Heart right ventricle (tissue), 16 donors: Measurements from ENCODE around the gene THEMIS. TPM values are rescaled to one million over a fixed set of nuclear protein-coding genes. Genes with fewer than 3 reads are reported as not detected.

Source experiments
- ATAC-seq, 8 donors: fragments of 200-7000 bp; cut with Tn5 transposase; one replicate each; pipeline ENCODE4 v1.9.1; 2020; ENCODE audit warnings: mild to moderate bottlenecking in 8 of 8, moderate library complexity in 8 of 8, moderate number of reproducible peaks in 1 of 8
- DNase-seq, 2 donors: peaks; one replicate each; pipeline ENCODE4 v3.0.0-alpha.2; 2020
- H3K27ac ChIP-seq, 10 donors: fragments of 200-600 bp; sonication (generic) in 2 of 10; one replicate each; pipeline versions ENCODE4 v1.5.0 to v1.8.0; 2020 to 2022; ENCODE audit warnings: mild to moderate bottlenecking in 3 of 10
- H3K27me3 ChIP-seq, 7 donors: fragments of 200-600 bp; one replicate each; pipeline ENCODE4 v1.8.0; 2021 to 2022; ENCODE audit warnings: mild to moderate bottlenecking in 2 of 7
- H3K36me3 ChIP-seq, 9 donors: fragments of 200-600 bp; sonication (generic) in 1 of 9; one replicate each; pipeline versions ENCODE4 v1.5.0 to v1.8.0; 2020 to 2022; ENCODE audit warnings: mild to moderate bottlenecking in 2 of 9
- H3K4me1 ChIP-seq, 9 donors: fragments of 200-600 bp; sonication (generic) in 1 of 9; one replicate each; pipeline versions ENCODE4 v1.5.0 to v1.8.0; 2020 to 2022; ENCODE audit warnings: mild to moderate bottlenecking in 4 of 9
- H3K4me3 ChIP-seq, 10 donors: fragments of 200-600 bp; sonication (generic) in 2 of 10; one replicate each; pipeline versions ENCODE4 v1.5.0 to v1.8.0; 2020 to 2022; ENCODE audit warnings: mild to moderate bottlenecking in 7 of 10, moderate library complexity in 2 of 10
- H3K9me3 ChIP-seq, 11 donors: fragments of 200-600 bp in 10 of 11; sonication (generic) in 2 of 11; one replicate each; pipeline versions ENCODE4 v1.5.0 to v1.8.0; 2013 to 2022; ENCODE audit warnings: mild to moderate bottlenecking in 2 of 11, control low read depth in 1 of 11, moderate library complexity in 1 of 11
- WGBS, 2 donors: extraction: QIAGEN DNeasy Blood & Tissue Kit; methylation state at CpG; one replicate each; pipeline ENCODE4 v1.1.7; 2013; ENCODE audit warnings: inconsistent platforms in 1 of 2; 5-methylcytosine and 5-hydroxymethylcytosine counted together
- intact Hi-C, 10 donors: fragments of 100-400 bp; cut with DNase I; formaldehyde crosslinking; loops; one replicate each; pipeline versions ENCODE4 v1.11.1 to v1.14.2; 2022
- long read RNA-seq, 3 donors: library from polyadenylated mRNA; unstranded; transcript quantifications; one replicate each; pipeline ENCODE4 v2.0.0, GENCODE V29; 2020 to 2021
- polyA plus RNA-seq, 2 donors: library from polyadenylated mRNA; stranded (reverse); fragments of 200-250 nt; gene quantifications; one replicate each; pipeline ENCODE4 v1.2.3, GENCODE V29; 2013
- total RNA-seq, 10 donors: library from RNA; stranded (reverse); fragmentation: NEBNext Ultra II Directional in 3 of 10; extraction: Animal tissue kit (Norgen Biotek cat#: 25700) in 3 of 10; gene quantifications; one replicate each; pipeline versions ENCODE4 v1.2.1 to v1.2.4, GENCODE V29; 2021 to 2023
- TF ChIP-seq, protein P1 (sequence below), 9 donors: fragments of 200-600 bp; sonication (generic) in 2 of 9; IDR thresholded peaks; one replicate each; pipeline versions ENCODE4 v1.5.0 to v1.8.0; 2021 to 2022; ENCODE audit warnings: antibody characterized with exemption in 9 of 9, mild to moderate bottlenecking in 5 of 9, moderate library complexity in 1 of 9
- donor health status: Arrhythmogenic right ventricular cardiomyopathy.
- donor health status: ischemic (EF 13 %, LVEDD 7.1; RV severe dilation, severe dysfunction).
- donor health status: healthy with polysubstance abuse.
- donor health status: DM: no; HTN: yes; CAD: no.
- donor health status: DM: no; HTN: no; CAD: no.
- donor health status: ischemic (EF 25% LVEDD 6.9; RV normal size, moderate dysfunction).
- donor health status: ischemic (EF 25% LVEDD 5.7; RV mildly dilated, moderate dysfunction).
- donor health status: healthy.
- donor health status: DM: yes; HTN: yes; CAD: no.
- donor health status: Ischemic cardiomyopathy.
- donor health status: ischemic (EF 35%, LVEDD 5.7; RV mildly dilated, moderate dysfunction).
- donor health status: nonischemic (EF 11% LVEDD 7.7; RV severe dilation, severe dysfunction).
- donor health status: DM: yes; HTN: yes; CAD: no.
- donor health status: PGD.
- donor health status: ischemic (EF 29% LVEDD 5.4; RV normal size, mild dysfunction).
- donor health status: nonischemic (EF 23%, LVEDD 6.1; RV moderate dilation, normal function).

THEMIS gene, protein sequence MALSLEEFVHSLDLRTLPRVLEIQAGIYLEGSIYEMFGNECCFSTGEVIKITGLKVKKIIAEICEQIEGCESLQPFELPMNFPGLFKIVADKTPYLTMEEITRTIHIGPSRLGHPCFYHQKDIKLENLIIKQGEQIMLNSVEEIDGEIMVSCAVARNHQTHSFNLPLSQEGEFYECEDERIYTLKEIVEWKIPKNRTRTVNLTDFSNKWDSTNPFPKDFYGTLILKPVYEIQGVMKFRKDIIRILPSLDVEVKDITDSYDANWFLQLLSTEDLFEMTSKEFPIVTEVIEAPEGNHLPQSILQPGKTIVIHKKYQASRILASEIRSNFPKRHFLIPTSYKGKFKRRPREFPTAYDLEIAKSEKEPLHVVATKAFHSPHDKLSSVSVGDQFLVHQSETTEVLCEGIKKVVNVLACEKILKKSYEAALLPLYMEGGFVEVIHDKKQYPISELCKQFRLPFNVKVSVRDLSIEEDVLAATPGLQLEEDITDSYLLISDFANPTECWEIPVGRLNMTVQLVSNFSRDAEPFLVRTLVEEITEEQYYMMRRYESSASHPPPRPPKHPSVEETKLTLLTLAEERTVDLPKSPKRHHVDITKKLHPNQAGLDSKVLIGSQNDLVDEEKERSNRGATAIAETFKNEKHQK
- total RNA-seq: 1 to 10 TPM in 1 of 10 donors, under 1 TPM in 6, not detected in 3; 0.13 to 2.0 (median 0.15) TPM
- polyA plus RNA-seq: under 1 TPM in 1 of 2 donors, not detected in 1; 0.01 TPM
- long read RNA-seq, donor 1, partial matches to known transcripts: 1 of 1 reads
- long read RNA-seq, donor 1, other reads (novel, unspliced or antisense): 0 of 1 reads
- long read RNA-seq, donor 2: 0 reads
- long read RNA-seq, donor 3: 0 reads

DNA sequence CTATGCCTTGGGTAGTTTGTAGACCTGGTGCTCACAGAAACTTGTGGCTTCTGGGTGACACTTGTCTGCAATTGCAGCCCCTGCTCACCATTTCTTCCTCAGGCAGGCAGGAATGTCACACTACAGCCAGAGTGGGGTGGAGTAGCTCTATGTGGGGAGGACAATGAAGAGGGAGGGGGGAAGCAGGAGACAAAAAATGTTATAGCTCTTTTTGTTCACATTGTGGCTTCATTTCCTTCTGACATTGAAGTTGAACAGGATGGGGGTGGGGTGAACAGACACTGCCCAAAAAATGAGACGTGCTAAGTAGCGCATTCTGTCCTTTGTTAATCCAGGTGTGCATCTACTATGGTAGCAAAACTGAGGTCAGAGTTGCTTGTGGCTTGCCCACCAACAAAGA, at the start of gene THEMIS:
Gene THEMIS (minus strand): TSS at position 124 of the 400 bp plus-strand sequence. CDS start 126 bp downstream, outside the sequence.
- TF ChIP-seq, protein P1, sequence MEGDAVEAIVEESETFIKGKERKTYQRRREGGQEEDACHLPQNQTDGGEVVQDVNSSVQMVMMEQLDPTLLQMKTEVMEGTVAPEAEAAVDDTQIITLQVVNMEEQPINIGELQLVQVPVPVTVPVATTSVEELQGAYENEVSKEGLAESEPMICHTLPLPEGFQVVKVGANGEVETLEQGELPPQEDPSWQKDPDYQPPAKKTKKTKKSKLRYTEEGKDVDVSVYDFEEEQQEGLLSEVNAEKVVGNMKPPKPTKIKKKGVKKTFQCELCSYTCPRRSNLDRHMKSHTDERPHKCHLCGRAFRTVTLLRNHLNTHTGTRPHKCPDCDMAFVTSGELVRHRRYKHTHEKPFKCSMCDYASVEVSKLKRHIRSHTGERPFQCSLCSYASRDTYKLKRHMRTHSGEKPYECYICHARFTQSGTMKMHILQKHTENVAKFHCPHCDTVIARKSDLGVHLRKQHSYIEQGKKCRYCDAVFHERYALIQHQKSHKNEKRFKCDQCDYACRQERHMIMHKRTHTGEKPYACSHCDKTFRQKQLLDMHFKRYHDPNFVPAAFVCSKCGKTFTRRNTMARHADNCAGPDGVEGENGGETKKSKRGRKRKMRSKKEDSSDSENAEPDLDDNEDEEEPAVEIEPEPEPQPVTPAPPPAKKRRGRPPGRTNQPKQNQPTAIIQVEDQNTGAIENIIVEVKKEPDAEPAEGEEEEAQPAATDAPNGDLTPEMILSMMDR (IDR thresholded peaks at IDR 0.05): no peak
- 75 to 76% methylated on average over 2 of the region's 2 CpGs for WGBS, 2 donors
- H3K9me3 ChIP-seq: peaks cover 0 to 11% (median 0%) of the 10 kb centered on the region in 11 donors
- no peaks in the 10 kb centered on the region for H3K27me3 ChIP-seq
- H3K27ac ChIP-seq: peak within 1 kb of the TSS in 1 of 10 donors; percentile 67
- ATAC-seq: no peak
- DNase-seq: no peak
- H3K4me3 ChIP-seq: peak within 1 kb of the TSS in 1 of 10 donors; percentile 39
- intact Hi-C loops: no loop called here
- H3K36me3 ChIP-seq: no peaks in the 10 kb centered on the region
- peaks cover 0 to 10% (median 0%) of the 10 kb centered on the region in 9 donors for H3K4me1 ChIP-seq

DNA sequence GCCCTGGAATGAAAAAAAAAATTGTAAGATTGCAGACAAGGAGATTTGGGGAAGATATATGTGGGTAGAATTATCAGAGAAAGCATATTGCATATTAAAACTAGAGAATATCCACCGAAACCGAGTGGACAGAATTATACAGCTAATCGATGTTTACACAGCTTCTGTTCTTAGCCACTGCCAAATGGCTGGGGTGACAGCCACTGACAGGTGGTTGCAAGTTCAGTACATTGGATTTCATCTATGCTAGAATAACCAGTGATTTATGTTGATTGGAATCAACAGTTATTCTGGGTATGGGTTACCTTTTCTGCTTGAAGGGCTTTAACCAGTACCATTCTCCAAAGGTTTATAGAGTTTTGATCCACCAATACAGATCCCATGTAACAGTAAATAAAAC, 48.4 kb upstream of the THEMIS start:
- Histone ChIP-seq H3K4me3 (no peak overlapping the region), H3K27me3 (no peaks in the 10 kb centered on the region), H3K27ac (no peak overlapping the region), H3K36me3 (no peaks in the 10 kb centered on the region), H3K4me1 (peaks cover 0 to 5% (median 0%) of the 10 kb centered on the region in 9 donors), H3K9me3 (peaks cover 0 to 8% (median 0%) of the 10 kb centered on the region in 11 donors)
- no peak for DNase-seq
- ATAC-seq: no peak
- TF ChIP-seq, protein P1 (IDR thresholded peaks at IDR 0.05): no peak
- intact Hi-C loops: no loop called here
- 86 to 99% methylated on average over 3 of the region's 3 CpGs for WGBS, 2 donors

DNA sequence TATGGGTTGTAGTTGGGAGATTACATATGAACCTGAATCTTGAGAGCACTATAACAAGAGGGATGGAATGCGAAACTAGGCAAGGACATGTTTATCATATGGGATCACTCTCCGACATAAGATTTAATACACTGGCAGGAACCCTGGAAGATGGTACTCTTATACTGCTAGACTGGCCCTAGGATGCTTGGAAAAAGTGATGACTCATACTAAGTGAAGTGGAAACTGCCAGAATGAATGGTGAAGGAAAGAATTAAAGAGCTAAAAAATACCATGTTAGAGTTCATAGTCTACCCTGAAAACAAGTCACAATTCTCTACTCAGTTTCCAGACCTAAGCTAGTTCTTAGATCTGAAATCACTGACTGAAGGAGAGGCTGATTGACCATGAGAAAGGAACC, 45.5 kb upstream of the THEMIS start:
- intact Hi-C loops: no loop called here
- no peak for ATAC-seq
- no peaks in the 10 kb centered on the region for H3K36me3 ChIP-seq
- H3K27me3 ChIP-seq: no peaks in the 10 kb centered on the region
- no peak overlapping the region for H3K4me3 ChIP-seq
- DNase-seq: no peak
- WGBS, 2 donors: 94 to 97% methylated on average over 2 of the region's 2 CpGs
- TF ChIP-seq, protein P1 (IDR thresholded peaks at IDR 0.05): no peak
- no peaks in the 10 kb centered on the region for H3K4me1 ChIP-seq
- no peak overlapping the region for H3K27ac ChIP-seq
- H3K9me3 ChIP-seq: peaks cover 0 to 8% (median 0%) of the 10 kb centered on the region in 11 donors

DNA sequence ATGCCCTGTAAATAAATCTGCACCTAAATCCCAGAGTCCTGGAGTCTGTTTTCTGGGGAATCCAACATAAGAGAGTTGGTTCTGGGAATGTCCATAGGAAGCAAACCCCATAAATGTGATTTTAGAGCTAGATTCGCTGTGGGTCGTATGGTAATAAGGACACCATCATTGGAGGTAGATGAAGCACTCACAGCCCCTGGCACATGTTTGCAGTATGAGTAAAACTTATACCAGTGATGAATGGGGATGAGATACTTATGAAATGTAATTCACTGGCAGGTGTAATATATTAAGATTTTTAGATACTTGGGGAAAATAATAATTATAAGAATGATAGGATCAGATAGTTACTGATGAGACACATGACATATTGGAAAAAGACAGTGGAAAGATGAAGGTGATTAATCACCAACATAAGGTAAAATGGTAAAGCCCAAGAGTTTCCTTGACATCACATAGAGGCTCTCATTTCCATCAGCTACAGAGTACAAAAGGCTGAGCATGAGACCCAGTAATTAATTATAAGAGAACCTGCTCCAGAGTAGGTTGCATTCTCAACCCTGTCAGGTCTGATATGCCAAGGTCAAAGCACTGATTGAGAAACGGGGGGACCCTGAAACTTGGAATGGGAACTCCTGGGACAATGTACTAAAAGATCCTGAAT, 44.7 kb upstream of the THEMIS start:
- Histone ChIP-seq H3K4me3 (no peak overlapping the region), H3K27me3 (no peaks in the 10 kb centered on the region), H3K36me3 (no peaks in the 10 kb centered on the region), H3K9me3 (peaks cover 0 to 8% (median 0%) of the 10 kb centered on the region in 11 donors), H3K4me1 (no peaks in the 10 kb centered on the region), H3K27ac (no peak overlapping the region)
- ATAC-seq (no peak), DNase-seq (no peak)
- intact Hi-C loops: no loop called here
- 81 to 86% methylated on average over 3 of the region's 3 CpGs for WGBS, 2 donors
- TF ChIP-seq, protein P1 (IDR thresholded peaks at IDR 0.05): no peak
